ENCODE measurements around the gene KLHL29. TPM values are rescaled to one million over a fixed set of nuclear protein-coding genes. Genes with fewer than 3 reads are reported as not detected.

KLHL29 gene
- total RNA-seq, 1 donor from 2014 or later, result 12.9 TPM

DNA sequence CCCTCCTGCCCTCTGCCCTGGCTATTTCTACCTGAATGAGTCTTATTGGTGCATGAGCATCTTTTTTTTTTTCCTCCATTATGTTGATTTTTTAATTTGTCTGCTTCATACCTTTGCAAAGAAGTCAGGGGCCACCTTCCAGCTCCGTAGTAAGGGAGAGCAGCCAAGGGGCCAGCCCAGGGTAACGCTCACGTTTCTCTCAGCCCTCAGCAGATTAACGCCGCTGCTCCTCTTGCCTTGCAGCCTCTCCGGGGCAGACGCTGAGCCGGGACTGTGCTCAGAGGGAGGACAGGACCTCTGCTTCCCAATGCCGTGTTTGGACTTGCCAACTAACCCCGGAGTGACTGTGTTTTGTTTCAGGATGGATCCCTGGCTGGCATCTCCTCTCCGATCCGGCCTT lies 300.2 kb downstream of the KLHL29 start:
- H3K27me3 ChIP-seq (ENCODE audit: low read depth), result no peaks in the 10 kb centered on the region
- intact Hi-C loops (cut with DNase I), result no loop called here
- H3K36me3 ChIP-seq, result no peaks in the 10 kb centered on the region
- no peak overlapping the region for H3K4me3 ChIP-seq
- H3K9me3 ChIP-seq, result no peaks in the 10 kb centered on the region
- TF ChIP-seq, protein P1, sequence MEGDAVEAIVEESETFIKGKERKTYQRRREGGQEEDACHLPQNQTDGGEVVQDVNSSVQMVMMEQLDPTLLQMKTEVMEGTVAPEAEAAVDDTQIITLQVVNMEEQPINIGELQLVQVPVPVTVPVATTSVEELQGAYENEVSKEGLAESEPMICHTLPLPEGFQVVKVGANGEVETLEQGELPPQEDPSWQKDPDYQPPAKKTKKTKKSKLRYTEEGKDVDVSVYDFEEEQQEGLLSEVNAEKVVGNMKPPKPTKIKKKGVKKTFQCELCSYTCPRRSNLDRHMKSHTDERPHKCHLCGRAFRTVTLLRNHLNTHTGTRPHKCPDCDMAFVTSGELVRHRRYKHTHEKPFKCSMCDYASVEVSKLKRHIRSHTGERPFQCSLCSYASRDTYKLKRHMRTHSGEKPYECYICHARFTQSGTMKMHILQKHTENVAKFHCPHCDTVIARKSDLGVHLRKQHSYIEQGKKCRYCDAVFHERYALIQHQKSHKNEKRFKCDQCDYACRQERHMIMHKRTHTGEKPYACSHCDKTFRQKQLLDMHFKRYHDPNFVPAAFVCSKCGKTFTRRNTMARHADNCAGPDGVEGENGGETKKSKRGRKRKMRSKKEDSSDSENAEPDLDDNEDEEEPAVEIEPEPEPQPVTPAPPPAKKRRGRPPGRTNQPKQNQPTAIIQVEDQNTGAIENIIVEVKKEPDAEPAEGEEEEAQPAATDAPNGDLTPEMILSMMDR (IDR thresholded peaks at IDR 0.05), result no peak
- DNase-seq (no peak), ATAC-seq (no peak)
- H3K4me1 ChIP-seq, result no peaks in the 10 kb centered on the region
- no peak overlapping the region for H3K27ac ChIP-seq

DNA sequence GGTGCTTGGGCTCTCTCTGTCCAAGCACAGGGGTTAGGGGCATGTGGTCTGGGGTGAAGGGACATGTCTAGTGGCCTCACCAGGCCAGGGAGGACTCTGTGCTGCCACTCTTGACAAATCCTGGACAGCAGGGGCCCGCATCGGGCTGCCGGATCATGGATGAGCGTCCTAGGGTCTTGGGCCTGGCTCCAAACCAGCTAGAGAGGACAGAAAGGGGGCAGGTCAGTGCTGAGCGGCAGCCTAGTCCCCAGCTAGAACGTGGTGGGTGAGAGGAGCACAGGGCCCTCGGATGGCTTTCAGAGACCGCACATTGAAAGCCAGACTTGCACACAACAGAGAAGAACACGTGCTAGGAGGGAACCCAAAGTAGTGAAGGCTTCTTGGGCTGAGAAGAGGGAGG lies 300.7 kb downstream of the KLHL29 start:
- no peaks in the 10 kb centered on the region for H3K4me1 ChIP-seq
- intact Hi-C loops (cut with DNase I), result no loop called here
- DNase-seq (no peak), ATAC-seq (no peak)
- no peak overlapping the region for H3K4me3 ChIP-seq
- no peaks in the 10 kb centered on the region for H3K9me3 ChIP-seq
- TF ChIP-seq, protein P1 (IDR thresholded peaks at IDR 0.05), result no peak
- no peaks in the 10 kb centered on the region for H3K27me3 ChIP-seq (ENCODE audit: low read depth)
- no peak overlapping the region for H3K27ac ChIP-seq
- no peaks in the 10 kb centered on the region for H3K36me3 ChIP-seq

DNA sequence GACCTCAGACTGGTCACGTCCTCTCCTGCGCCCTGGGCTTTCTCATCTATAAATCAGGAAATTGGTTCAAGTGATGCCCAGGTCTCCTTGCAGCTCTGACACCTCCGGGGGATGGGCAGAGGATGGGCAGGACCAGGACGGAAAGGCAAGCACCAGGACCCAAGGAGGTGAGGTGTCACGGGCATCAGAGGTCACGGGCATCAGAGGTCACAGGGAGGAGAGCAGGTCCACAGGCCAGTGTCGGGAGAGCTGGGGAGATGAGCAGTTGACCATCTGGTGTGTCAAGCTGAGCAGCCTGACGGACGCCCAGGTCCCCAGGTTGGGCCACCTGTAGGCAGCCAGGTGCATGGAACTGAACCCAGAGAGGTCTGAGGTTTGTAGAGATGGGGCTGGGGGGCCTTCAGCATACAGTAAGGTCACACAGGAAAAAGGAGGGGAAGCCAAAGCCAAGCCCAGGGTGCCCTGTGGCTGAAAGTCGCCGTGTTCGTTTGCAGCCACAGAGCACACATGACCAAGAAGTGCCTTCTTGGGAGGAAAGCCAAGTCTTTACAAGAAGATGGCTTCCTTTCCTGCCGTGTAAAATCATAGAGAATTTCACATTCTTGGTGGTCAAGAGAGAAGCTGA lies 301.5 kb downstream of the KLHL29 start:
- TF ChIP-seq, protein P1 (IDR thresholded peaks at IDR 0.05), result no peak
- Histone ChIP-seq H3K4me1 (no peaks in the 10 kb centered on the region), H3K27me3 (ENCODE audit: low read depth) (no peaks in the 10 kb centered on the region), H3K4me3 (no peak overlapping the region), H3K27ac (no peak overlapping the region), H3K36me3 (no peaks in the 10 kb centered on the region), H3K9me3 (no peaks in the 10 kb centered on the region)
- DNase-seq (peak; percentile 30), ATAC-seq (no peak)
- intact Hi-C loops (cut with DNase I), result no loop called here

DNA sequence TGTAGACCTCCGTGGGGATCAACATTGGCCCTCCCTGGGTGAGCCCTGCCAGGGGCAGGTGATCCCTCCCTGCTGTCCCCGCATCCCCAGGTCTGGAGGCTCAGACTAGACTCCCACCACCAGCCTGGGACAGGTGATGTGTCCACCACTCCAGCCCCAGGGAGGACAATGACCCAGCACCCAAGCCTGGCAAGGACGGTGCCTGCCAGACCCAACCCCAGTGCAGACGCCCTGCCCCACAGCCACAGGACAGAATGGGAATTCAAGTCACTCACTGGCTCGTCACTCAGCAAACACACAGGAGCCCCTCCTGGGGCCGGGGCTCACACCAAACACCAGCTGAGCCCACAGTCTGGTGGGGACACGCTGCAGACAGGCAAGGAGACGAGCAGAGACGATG lies 302.2 kb downstream of the KLHL29 start:
- no peak overlapping the region for H3K4me3 ChIP-seq
- H3K36me3 ChIP-seq, result peaks cover 7% of the 10 kb centered on the region
- intact Hi-C loops (cut with DNase I), result no loop called here
- no peak for ATAC-seq
- no peaks in the 10 kb centered on the region for H3K27me3 ChIP-seq (ENCODE audit: low read depth)
- H3K4me1 ChIP-seq, result no peaks in the 10 kb centered on the region
- no peak for DNase-seq
- TF ChIP-seq, protein P1 (IDR thresholded peaks at IDR 0.05), result no peak
- H3K27ac ChIP-seq, result no peak overlapping the region
- H3K9me3 ChIP-seq, result no peaks in the 10 kb centered on the region

DNA sequence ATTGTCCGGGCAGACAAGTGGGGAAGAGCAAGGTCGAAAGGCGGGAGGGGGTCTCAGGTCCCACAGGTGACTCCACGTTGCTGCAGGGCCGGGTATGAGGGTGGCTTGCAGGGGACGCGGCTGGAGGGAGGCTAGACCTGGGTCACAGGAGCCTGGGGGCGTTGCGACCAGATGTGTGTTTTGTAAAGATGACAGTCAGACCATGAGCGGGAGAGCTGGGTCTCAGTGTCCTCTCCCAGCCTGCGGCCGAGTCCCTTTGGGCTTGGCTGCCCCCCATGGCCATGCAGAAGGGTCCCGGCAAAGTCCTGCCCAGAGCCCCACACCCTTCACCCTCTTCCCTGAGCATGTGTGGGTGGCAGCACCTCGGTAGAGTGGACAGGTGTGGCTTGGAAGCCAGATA lies 302.7 kb downstream of the KLHL29 start:
- intact Hi-C loops (cut with DNase I), result no loop called here
- H3K27me3 ChIP-seq (ENCODE audit: low read depth), result no peaks in the 10 kb centered on the region
- no peak overlapping the region for H3K4me3 ChIP-seq
- no peak for DNase-seq
- TF ChIP-seq, protein P1 (IDR thresholded peaks at IDR 0.05), result no peak
- H3K36me3 ChIP-seq, result peaks cover 7% of the 10 kb centered on the region
- no peak overlapping the region for H3K27ac ChIP-seq
- no peaks in the 10 kb centered on the region for H3K9me3 ChIP-seq
- ATAC-seq, result no peak
- H3K4me1 ChIP-seq, result no peaks in the 10 kb centered on the region
